ENCODE data around the gene LOXL1. TPM values are rescaled to one million over a fixed set of nuclear protein-coding genes. Genes with fewer than 3 reads are reported as not detected.

LOXL1 gene
- total and polyA plus RNA-seq, 2 of the 4 experiments (the other 2 are of a cell fraction): 148 to 332 TPM

DNA sequence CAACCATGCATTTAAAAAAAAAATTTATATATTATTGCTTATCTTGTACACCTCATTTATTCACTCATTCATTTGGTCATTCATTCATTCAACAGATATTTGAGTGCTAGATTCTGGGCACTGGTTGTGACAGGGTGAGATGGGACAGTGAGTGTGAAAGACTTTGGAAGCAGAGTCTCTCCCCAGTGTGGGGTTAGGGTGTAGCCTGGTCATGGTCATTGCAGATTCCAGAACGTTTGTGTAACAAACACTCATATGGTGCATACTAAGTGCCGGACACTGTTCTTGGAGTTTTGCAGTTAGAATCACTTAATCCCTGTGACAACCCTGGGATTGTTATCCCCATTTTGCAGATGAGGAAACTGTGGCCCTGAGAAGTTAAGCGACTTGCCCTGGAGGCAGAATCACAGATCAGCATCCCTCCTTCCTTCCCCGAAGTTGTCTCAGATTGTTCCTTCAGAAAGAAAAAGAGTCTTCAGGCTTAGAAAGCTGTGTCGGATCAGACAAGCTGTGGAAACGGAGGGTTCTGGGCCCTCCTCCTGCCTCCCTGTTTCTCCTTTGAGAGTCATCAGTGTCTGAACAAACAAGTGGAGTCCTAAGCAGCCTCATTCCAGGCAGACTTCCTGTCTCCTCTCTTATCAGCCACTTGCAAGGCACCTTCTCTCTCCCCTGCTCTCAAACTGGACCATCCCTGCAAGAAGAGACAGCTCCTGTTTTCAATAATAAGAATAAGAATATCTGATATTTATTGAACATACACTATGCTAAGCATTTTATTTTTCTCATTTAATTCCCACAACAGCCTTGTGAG is 6.3 kb downstream of the LOXL1 start:
- Histone ChIP-seq H3K79me1 (ENCODE audit: low read depth in 1 of 2, low read length in 2 of 2) (peaks cover 45 to 96% of the 10 kb centered on the region in 2 experiments), H3K14ac (replicated peaks; ENCODE audit: low read depth, low read length) (no peak overlapping the region), H2AK5ac (ENCODE audit: low read depth, low read length) (no peak overlapping the region), H3K56ac (ENCODE audit: extremely low read depth, insufficient read depth, low read length) (no peak overlapping the region), H3K36me3 (ENCODE audit: control insufficient read depth, insufficient read depth, low read length) (peaks cover 12% of the 10 kb centered on the region), H3K27ac (ENCODE audit: insufficient read depth, low read length) (no peak overlapping the region), H2BK120ac (ENCODE audit: low read depth, low read length) (no peak overlapping the region), H4K5ac (ENCODE audit: low read depth, low read length) (no peak overlapping the region), H3K4me3 (ENCODE audit: insufficient read depth, low read depth, low read length) (no peak overlapping the region), H3K23ac (ENCODE audit: low read depth, low read length) (peak overlapping the region; percentile 29; the same call in 1 of the 2 replicates), H3K9ac (ENCODE audit: low read depth, low read length) (no peak overlapping the region), H3K4me2 (ENCODE audit: low read depth, low read length) (no peak overlapping the region), H2BK5ac (ENCODE audit: low read depth, low read length, poor library complexity, severe bottlenecking) (no peak overlapping the region), H3K4me1 (ENCODE audit: control insufficient read depth, insufficient read depth, low read length) (peaks cover 55% of the 10 kb centered on the region), H2BK20ac (ENCODE audit: low read depth, low read length) (no peak overlapping the region), H3K9me3 (ENCODE audit: control insufficient read depth, insufficient read depth, low read length) (no peaks in the 10 kb centered on the region), H4K20me1 (ENCODE audit: insufficient read depth, low read length) (peaks cover 82% of the 10 kb centered on the region), H3K9me1 (ENCODE audit: insufficient read depth, low read length) (peaks cover 51% of the 10 kb centered on the region), H2BK15ac (ENCODE audit: low read depth, low read length) (no peak overlapping the region), H2AFZ (replicated peaks; ENCODE audit: low read length, poor library complexity) (no peak overlapping the region), H4K91ac (ENCODE audit: insufficient read depth, low read depth, low read length) (no peak overlapping the region), H3K4ac (ENCODE audit: low read depth, low read length) (0 out of 2 replicates have a peak overlapping the region, but pooled peaks have one; percentile 12), H2AK9ac (replicated peaks; ENCODE audit: low read depth, low read length, poor library complexity) (no peak overlapping the region), H3K27me3 (ENCODE audit: control insufficient read depth, insufficient read depth, low read length) (no peaks in the 10 kb centered on the region), H3K18ac (ENCODE audit: low read depth, low read length) (no peak overlapping the region), H4K8ac (ENCODE audit: low read depth in 2 of 2, low read length in 2 of 2) (no peak overlapping the region)
- no peak for DNase-seq
- no TSS peak for BruUV-seq (replicated peaks)
- in situ Hi-C loops (cut with MboI; ENCODE audit: low sequenced_read_pairs) (no loop called here), intact Hi-C loops (cut with micrococcal nuclease) (no loop called here), dilution Hi-C loops (cut with HindIII; ENCODE audit: low sequenced_read_pairs, unreplicated experiment) (no loop called here)
- ATAC-seq (ENCODE audit: low read depth): no peak
- 70% methylated on average over 2 of the region's 6 CpGs; no CpG with 5 or more reads in 1 of the 2 experiments for WGBS, 2 experiments (ENCODE audit: extremely low coverage in 2 of 2, insufficient read length in 1 of 2)
- ChIA-PET POLR2A (ENCODE audit: unreplicated experiment) (no interaction called here), CTCF (no interaction called here)
- TF ChIP-seq MAFK (IDR thresholded peaks at IDR 0.05; ENCODE audit: low read depth, low read length) (no peak), MXI1 (IDR thresholded peaks at IDR 0.05; ENCODE audit: borderline replicate concordance, low read depth, low read length) (no peak), SMC3 (IDR thresholded peaks at IDR 0.05; ENCODE audit: low read depth, low read length) (no peak), RFX5 (IDR thresholded peaks at IDR 0.05; ENCODE audit: low read depth, low read length) (no peak), POLR2A (IDR thresholded peaks at IDR 0.05; ENCODE audit: low read depth, low read length) (no peak), NFE2L2 (IDR thresholded peaks at IDR 0.05; ENCODE audit: low read depth, low read length) (no peak), RAD21 (IDR thresholded peaks at IDR 0.05; ENCODE audit: low read length) (no peak), MAZ (IDR thresholded peaks at IDR 0.05; ENCODE audit: borderline replicate concordance, low read depth, low read length) (no peak), CEBPB (IDR thresholded peaks at IDR 0.05; ENCODE audit: low read depth, low read length) (no peak), FOS (IDR thresholded peaks at IDR 0.05; ENCODE audit: low read depth, low read length) (no peak), BHLHE40 (IDR thresholded peaks at IDR 0.05; ENCODE audit: low read depth, low read length) (no peak), CHD1 (IDR thresholded peaks at IDR 0.05; ENCODE audit: low read depth, low read length) (no peak)
- TF ChIP-seq, protein P1, sequence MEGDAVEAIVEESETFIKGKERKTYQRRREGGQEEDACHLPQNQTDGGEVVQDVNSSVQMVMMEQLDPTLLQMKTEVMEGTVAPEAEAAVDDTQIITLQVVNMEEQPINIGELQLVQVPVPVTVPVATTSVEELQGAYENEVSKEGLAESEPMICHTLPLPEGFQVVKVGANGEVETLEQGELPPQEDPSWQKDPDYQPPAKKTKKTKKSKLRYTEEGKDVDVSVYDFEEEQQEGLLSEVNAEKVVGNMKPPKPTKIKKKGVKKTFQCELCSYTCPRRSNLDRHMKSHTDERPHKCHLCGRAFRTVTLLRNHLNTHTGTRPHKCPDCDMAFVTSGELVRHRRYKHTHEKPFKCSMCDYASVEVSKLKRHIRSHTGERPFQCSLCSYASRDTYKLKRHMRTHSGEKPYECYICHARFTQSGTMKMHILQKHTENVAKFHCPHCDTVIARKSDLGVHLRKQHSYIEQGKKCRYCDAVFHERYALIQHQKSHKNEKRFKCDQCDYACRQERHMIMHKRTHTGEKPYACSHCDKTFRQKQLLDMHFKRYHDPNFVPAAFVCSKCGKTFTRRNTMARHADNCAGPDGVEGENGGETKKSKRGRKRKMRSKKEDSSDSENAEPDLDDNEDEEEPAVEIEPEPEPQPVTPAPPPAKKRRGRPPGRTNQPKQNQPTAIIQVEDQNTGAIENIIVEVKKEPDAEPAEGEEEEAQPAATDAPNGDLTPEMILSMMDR (conservative IDR thresholded peaks at IDR 0.05; ENCODE audit: low read depth, low read length): no peak
- TF ChIP-seq, protein P2, sequence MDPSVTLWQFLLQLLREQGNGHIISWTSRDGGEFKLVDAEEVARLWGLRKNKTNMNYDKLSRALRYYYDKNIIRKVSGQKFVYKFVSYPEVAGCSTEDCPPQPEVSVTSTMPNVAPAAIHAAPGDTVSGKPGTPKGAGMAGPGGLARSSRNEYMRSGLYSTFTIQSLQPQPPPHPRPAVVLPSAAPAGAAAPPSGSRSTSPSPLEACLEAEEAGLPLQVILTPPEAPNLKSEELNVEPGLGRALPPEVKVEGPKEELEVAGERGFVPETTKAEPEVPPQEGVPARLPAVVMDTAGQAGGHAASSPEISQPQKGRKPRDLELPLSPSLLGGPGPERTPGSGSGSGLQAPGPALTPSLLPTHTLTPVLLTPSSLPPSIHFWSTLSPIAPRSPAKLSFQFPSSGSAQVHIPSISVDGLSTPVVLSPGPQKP (IDR thresholded peaks at IDR 0.05; ENCODE audit: borderline replicate concordance, low read depth, low read length): no peak
- TF ChIP-seq, protein P3, sequence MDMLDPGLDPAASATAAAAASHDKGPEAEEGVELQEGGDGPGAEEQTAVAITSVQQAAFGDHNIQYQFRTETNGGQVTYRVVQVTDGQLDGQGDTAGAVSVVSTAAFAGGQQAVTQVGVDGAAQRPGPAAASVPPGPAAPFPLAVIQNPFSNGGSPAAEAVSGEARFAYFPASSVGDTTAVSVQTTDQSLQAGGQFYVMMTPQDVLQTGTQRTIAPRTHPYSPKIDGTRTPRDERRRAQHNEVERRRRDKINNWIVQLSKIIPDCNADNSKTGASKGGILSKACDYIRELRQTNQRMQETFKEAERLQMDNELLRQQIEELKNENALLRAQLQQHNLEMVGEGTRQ (IDR thresholded peaks at IDR 0.05; ENCODE audit: low read depth, low read length): no peak
